OCI-LY3 (cell line): ENCODE data around the gene SMIM3.

ENCODE experiments used
- H2AFZ ChIP-seq: fragments of 200-600, 300-600 bp; shearing (Covaris generic); 2 replicates; pipeline ENCODE4 v1.6.0; 2014; ENCODE audit warnings: antibody characterized with exemption, low read depth, low read length
- H3K27ac ChIP-seq: fragments of 200-600, 300-600 bp; sonication (generic); 2 replicates; pipeline ENCODE4 v1.5.1; 2014; ENCODE audit warnings: mild to moderate bottlenecking, low read length, moderate library complexity, mixed read lengths
- H3K27me3 ChIP-seq: fragments of 200-600, 300-600 bp; sonication (generic); 2 replicates; pipeline ENCODE4 v1.6.1; 2014; ENCODE audit warnings: low read depth, low read length, mixed read lengths
- H3K36me3 ChIP-seq: fragments of 200-600, 300-600 bp; sonication (generic); replicated peaks from 2 replicates; pipeline ENCODE3; 2014; ENCODE audit warnings: low read depth, low read length, mixed read lengths
- H3K4me1 ChIP-seq: fragments of 300-600, 200-600 bp; sonication (generic); 2 replicates; pipeline ENCODE4 v1.6.1; 2014; ENCODE audit warnings: low read length, mixed read lengths
- H3K4me2 ChIP-seq: fragments of 200-600, 300-600 bp; sonication (generic); 2 replicates; pipeline ENCODE4 v1.6.1; 2014; ENCODE audit warnings: low read length, mixed read lengths
- H3K4me3 ChIP-seq: fragments of 300-600, 200-600 bp; sonication (generic); 2 replicates; pipeline ENCODE4 v1.5.1; 2014; ENCODE audit warnings: antibody characterized with exemption, mild to moderate bottlenecking, low read length, moderate library complexity
- H3K79me2 ChIP-seq: fragments of 300-600, 200-600 bp; shearing (Covaris generic); 2 replicates; pipeline ENCODE4 v1.6.1; 2014; ENCODE audit warnings: mild to moderate bottlenecking, low read length, mixed read lengths
- H3K9ac ChIP-seq: fragments of 300-600, 200-600 bp; shearing (Covaris generic); 2 replicates; pipeline ENCODE4 v1.6.0; 2014; ENCODE audit warnings: mild to moderate bottlenecking, low read length, moderate library complexity
- H3K9me3 ChIP-seq: fragments of 200-600, 300-600 bp; shearing (Covaris generic); 2 replicates; pipeline ENCODE4 v1.6.1; 2014; ENCODE audit warnings: low read length, mixed read lengths; ENCODE audit not compliant: insufficient read depth
- H4K20me1 ChIP-seq: fragments of 200-600, 300-600 bp; sonication (generic); 2 replicates; pipeline ENCODE4 v1.6.1; 2016; ENCODE audit warnings: low read length, mixed read lengths; ENCODE audit not compliant: insufficient read depth
- CTCF ChIP-seq: fragments of 200-600, 300-600 bp; sonication (generic); IDR thresholded peaks from 2 replicates; pipeline ENCODE4 v1.5.1; 2014; ENCODE audit warnings: antibody characterized with exemption, low read length, low read depth
- EZH2phosphoT487 ChIP-seq: fragments of 200-600 bp; shearing (Covaris generic); IDR thresholded peaks from 2 replicates; pipeline ENCODE4 v1.6.1; 2018; ENCODE audit warnings: antibody characterized with exemption, mixed run types, low read depth

Gene SMIM3

GRCh38 chr5:150794927-150795326, 16.4 kb downstream of the SMIM3 start:
- Histone ChIP-seq H3K4me3 (no peak overlapping the region), H3K36me3 (no peaks in the 10 kb centered on the region), H3K9me3 (no peaks in the 10 kb centered on the region), H4K20me1 (no peaks in the 10 kb centered on the region), H3K27me3 (peaks cover 11% of the 10 kb centered on the region), H3K27ac (no peak overlapping the region), H3K79me2 (no peaks in the 10 kb centered on the region), H2AFZ (no peak overlapping the region), H3K4me1 (no peaks in the 10 kb centered on the region), H3K9ac (no peak overlapping the region), H3K4me2 (no peak overlapping the region)
- no peak for TF ChIP-seq EZH2phosphoT487
- no peak for TF ChIP-seq CTCF

- H2AFZ ChIP-seq = no peak overlapping the region
- 0 out of 2 replicates have a peak, but pooled peaks cover 5% of the 10 kb centered on the region for H3K27me3 ChIP-seq
- peaks cover 10% of the 10 kb centered on the region for H3K4me1 ChIP-seq
- H3K4me3 ChIP-seq = no peak overlapping the region
- H4K20me1 ChIP-seq = no peaks in the 10 kb centered on the region
- H3K4me2 ChIP-seq = no peak overlapping the region
- H3K36me3 ChIP-seq = no peaks in the 10 kb centered on the region
- no peaks in the 10 kb centered on the region for H3K9me3 ChIP-seq
- no peak overlapping the region for H3K27ac ChIP-seq
- TF ChIP-seq CTCF (no peak), EZH2phosphoT487 (no peak)
- no peak overlapping the region for H3K9ac ChIP-seq
- no peaks in the 10 kb centered on the region for H3K79me2 ChIP-seq
These were observed 18.8 kb downstream of the SMIM3 start for GRCh38 chr5:150797384-150797783.

- Histone ChIP-seq H3K27me3 (peaks cover 10% of the 10 kb centered on the region), H2AFZ (peak overlapping the region; percentile 94), H3K4me3 (peak overlapping the region; percentile 72), H3K9ac (peak overlapping the region; percentile 46; the same call in 1 of the 2 replicates), H4K20me1 (no peaks in the 10 kb centered on the region), H3K36me3 (no peaks in the 10 kb centered on the region), H3K4me1 (peaks cover 10% of the 10 kb centered on the region), H3K79me2 (no peaks in the 10 kb centered on the region), H3K4me2 (peak overlapping the region; percentile 98), H3K27ac (no peak overlapping the region), H3K9me3 (no peaks in the 10 kb centered on the region)
- no peak for TF ChIP-seq EZH2phosphoT487
- TF ChIP-seq CTCF = peak; percentile 57
These were observed 22.8 kb downstream of the SMIM3 start for GRCh38 chr5:150801117-150801927.

- no peaks in the 10 kb centered on the region for H3K79me2 ChIP-seq
- H2AFZ ChIP-seq = no peak overlapping the region
- no peaks in the 10 kb centered on the region for H3K9me3 ChIP-seq
These were observed 25.8 kb downstream of the SMIM3 start for GRCh38 chr5:150804388-150804787.

More at GRCh38 chr5:150804388-150804787, 25.8 kb downstream of the SMIM3 start:
- Histone ChIP-seq H3K36me3 (no peaks in the 10 kb centered on the region), H4K20me1 (no peaks in the 10 kb centered on the region), H3K4me3 (no peak overlapping the region), H3K27me3 (peaks cover 12% of the 10 kb centered on the region), H3K4me2 (no peak overlapping the region), H3K9ac (no peak overlapping the region), H3K27ac (no peak overlapping the region), H3K4me1 (peaks cover 10% of the 10 kb centered on the region)
- TF ChIP-seq EZH2phosphoT487 (no peak), CTCF (no peak)
